Fibroblast of skin of right biceps (primary cell): ENCODE data around the gene PGK1.
"Not testable (repeated sequence)": the region's sequence is repeated elsewhere in the genome, so short reads cannot be mapped to it uniquely, and the experiment has no call there.

Source experiments
- DNase-seq: peaks from one replicate; pipeline ENCODE4 v3.0.0-alpha.2; 2013

PGK1 gene

DNA sequence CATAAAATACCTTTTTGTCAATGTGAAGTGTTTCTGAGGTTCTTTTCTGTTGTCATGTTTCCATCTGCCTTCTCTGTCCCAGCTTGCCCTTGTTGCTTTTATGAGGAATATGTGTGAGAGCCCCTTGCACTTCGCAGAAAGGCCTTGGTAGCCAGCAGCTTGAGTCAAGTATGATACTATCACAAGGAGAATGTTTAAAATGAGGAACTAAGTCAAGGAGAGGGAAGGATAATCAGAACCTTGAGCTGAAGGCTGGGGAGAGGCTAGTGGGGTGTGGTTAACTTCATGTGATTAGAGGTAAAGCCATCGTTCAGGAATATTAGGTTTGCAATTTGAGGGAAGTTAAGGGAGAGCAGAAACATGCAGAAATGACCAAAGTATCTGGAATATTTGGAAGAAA lies 12.7 kb downstream of the PGK1 start:
- no peak for DNase-seq

DNA sequence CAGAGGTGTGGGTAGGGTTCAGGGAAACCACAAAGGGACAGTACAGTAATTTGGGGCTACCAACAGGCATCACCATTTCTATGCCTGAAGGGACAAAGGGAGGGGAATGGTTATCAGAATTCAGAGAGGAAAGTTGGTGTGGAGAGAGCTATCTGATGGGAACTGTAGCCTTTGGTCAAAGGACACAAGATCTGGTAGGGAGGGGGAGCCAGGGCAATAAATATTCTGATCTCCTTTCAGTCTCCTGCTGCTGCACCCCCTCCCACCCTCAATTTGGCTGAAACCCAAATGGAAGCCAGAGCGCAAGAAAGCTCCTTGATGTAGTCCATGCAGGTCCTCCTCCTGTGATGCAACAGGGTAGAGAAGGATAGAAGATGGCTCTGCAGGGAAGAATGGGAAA lies 14.6 kb downstream of the PGK1 start:
- no peak for DNase-seq

DNA sequence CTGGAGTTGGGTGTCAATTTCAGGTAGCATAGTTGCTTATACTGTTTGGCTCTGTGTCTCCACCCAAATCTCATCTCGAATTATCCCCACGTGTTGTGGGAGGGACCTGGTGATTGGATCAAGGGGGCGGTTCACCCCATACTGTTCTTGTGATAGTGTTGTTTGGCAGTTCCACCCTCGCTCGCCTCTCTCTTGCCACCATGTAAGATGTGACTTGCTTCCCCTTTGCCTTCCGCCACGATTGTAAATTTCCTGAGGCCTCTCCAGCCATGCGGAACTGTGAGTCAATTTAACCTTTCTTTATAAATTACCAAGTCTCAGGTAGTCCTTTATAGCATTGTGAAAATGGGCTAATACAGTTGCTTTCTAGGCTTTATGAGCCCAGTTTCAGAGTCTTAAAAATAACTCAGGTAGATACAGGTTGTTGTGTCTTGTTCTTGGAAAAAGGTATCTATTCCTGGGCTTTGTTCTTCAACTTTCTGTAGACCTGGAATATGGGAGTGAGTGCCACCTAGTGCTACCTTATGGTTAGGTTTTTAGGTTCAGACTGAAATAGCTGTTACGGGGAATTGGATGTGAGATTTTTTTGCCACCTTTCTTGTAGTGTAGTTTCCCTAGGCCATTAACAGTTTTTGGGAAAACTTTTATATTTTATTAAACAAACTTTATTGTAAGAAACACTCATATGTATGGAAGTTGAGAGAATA lies 15.6 kb downstream of the PGK1 start:
- DNase-seq = no peak

DNA sequence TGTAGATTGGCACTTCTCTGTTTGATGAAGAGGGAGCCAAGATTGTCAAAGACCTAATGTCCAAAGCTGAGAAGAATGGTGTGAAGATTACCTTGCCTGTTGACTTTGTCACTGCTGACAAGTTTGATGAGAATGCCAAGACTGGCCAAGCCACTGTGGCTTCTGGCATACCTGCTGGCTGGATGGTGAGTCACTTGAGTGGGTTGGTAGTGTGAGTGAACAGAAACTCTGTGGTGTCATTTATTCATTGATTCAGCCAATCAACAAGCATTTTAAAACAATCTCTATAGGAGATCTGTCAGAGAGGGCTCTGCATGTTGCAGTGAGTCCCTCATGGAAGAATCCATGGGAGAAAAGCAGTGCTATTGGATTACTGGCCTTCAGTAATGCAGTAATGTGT lies 19.1 kb downstream of the PGK1 start:
- peak; percentile 39 for DNase-seq

DNA sequence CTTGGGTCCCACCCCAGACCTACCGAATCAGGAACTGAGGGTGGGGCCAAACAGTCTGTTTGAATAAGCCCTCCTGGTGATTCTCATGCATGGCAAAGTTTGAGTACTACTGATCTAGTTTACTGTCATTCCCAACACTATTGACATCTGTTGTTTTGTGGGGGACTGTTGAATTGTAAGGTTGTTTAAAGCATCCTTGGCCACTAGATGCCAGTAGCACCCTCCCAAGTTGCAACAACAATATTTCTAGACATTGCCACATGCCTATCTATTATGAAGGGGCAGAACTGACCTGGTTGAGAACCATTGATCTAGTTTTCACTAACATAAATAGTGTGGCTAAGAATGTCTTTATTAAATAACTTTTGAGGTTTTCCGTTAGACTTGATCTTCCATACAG lies 20.3 kb downstream of the PGK1 start:
- no peak for DNase-seq

DNA sequence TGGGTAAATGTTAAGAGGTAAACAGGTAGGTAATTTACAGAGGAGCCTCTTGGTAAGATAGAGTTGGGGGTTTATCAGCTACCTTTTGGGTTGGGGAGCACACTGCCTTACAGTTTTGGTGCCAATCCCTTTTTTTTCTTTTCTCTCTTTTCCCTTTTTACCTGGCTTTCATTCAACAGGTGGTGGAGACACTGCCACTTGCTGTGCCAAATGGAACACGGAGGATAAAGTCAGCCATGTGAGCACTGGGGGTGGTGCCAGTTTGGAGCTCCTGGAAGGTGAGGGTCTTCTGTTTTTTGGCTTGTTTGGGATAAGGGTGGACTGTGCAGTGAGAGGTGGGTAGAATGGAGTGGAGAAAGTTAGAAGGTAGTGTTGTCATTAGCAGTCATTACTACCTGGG lies 21.1 kb downstream of the PGK1 start:
- DNase-seq = no peak

DNA sequence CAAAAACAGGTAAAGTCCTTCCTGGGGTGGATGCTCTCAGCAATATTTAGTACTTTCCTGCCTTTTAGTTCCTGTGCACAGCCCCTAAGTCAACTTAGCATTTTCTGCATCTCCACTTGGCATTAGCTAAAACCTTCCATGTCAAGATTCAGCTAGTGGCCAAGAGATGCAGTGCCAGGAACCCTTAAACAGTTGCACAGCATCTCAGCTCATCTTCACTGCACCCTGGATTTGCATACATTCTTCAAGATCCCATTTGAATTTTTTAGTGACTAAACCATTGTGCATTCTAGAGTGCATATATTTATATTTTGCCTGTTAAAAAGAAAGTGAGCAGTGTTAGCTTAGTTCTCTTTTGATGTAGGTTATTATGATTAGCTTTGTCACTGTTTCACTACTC lies 21.7 kb downstream of the PGK1 start:
- DNase-seq = not testable (repeated sequence)

DNA sequence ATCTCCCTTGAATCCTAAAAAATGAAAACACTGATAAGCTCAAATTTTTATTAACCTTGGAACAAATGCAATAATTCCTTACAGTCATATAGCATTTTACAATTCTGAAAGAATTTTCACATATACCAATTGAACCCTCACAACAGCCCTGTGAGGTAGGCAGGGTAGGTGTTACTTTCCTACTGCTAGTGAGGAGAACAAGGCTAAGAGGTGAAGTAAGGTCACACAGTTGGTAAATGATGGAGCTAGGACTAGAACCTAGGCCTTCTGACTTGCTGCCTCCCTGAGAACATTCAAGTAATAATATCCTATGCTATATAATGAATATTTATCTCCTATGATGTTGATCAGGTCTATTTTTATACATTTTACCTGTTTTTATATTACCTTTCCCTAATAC lies 25.7 kb downstream of the PGK1 start:
- DNase-seq = no peak

DNA sequence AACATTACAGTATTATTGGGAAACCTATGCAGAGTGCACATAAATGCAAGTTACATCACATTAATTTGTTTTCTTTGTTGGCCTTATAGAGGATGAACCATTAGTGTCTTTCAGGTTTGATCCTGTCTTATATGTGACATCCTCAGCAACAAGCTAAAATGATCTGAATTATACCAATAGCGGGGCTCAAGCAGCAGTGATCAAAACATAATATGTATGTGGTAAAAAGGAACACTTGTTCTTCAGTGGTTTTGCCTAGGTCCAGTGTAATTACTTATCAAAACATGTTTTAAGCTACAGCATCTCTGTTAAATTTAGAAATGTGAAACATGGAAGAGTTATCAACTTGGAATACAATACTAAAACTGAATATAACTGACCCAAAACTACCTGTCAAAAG lies 26.3 kb downstream of the PGK1 start:
- DNase-seq = no peak

DNA sequence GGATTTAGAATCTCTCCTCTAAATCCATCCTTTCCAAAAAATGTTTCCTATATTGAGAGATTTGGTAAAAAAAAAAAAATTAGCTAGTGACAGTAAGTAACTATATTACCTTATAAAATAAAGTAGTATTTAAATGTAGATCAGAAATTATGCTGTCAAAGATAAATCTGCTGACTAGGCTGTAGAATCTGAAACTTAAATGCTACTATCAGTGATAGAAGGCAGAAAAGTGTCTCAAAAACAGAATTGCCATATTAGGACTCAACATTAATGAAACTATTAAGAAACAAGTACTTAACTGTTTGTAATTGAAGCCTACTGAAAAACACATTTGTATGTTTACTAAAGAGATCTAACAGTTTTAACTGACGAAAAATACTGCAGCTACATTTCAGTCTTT lies 27.1 kb downstream of the PGK1 start:
- DNase-seq = no peak

DNA sequence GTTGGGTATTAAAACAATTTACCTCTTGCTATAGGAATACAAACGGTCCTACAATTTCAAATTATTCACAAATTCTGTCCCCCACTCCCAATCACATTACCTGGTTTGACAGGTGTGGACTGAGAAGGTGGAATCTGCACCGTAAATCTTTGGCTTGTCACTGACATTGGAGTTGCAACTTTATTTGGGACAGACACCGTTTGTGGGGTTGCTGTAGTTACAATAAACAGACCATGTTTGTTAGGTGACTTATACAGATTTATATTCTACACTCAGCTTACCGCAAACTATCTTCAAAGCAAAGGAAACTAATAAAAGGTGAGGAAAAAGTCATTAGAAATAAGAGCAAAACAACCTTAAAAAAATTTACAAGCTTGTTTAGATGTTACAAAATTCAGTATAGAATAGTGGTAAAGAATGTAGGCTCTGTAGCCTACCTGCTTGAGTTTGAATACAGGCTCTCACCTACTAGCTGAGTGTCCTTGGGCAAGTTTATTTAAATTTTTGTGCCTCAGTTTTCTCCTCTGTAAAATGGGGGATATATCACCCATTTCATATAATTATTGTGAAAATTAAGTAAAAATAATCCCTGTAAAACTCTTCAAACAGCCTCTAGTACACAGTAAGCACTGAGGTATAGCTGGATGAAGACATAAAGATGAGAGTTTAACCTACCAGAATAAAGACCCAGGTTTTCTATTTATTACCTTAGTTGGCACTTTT lies 29.4 kb downstream of the PGK1 start:
- DNase-seq = no peak

DNA sequence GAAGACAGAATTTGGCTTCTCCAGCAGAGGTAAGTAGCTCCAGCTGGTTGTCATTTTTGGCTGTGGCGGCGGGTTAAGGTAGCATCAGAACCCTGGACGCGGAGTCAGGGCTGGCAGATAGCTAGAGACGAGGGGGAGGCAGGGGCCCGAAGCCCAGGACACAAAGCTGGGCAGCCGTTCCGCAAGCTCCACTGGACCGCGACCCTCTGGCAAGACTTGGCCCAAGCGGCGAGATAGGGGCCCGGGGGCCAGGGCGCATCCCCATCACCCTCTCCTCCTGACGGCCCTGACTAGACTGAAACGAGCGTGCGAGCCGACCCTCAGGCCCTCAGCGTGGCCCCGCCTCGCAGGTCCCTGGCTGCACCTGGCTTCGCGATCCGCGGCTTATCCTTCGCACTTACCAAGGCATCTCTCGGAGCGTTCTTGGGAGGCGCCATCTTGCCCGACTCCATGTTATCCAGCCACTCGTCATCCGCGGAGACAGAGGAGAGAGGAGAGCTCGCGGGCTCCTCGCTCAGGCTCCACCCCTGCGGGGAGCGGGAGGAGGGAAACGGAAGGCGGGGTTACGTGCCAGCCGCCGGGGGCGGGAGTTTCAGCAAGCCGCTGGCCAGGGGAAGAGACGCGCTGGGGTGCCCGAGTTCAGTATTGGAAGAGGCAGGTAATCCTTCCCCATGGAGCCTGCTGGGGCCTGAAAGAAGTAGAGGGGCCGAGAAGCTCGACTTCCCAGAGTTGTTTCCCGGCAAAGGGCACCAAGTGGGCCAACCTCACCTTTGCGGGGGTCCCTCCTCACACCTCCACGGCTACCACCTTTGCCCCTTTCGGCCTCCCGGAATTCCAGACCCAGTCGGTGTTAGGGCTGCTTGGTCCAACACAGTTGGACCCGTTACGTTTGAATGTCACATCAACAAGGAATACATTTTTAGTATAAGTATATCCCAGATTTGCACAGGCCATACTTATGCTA lies 35.4 kb downstream of the PGK1 start, which contains the start of gene TAF9B:
TAF9B (minus strand) TSS at position 491 of the 964 bp plus-strand sequence; CDS start at position 452, 39 bp downstream.
- peak; percentile 83 for DNase-seq

DNA sequence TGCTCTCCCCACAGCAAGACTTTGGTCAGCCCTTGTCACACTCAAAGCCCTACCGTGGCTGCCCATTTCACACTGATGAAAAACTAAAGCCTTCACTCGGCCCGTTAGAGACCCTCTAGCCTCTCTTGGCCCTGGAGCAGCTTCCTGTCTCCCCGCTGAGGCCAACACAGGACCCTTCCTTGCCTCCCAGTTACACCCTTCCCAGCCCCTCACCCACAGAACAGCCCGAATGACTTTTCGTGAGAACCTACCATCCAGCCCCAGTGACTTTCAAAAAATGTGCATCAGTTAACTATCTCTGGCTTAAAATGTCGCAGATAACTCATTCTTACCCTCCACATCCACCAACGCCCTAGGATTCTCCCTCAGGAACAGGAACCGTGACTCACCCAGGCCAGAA lies 36.2 kb downstream of the PGK1 start:
- DNase-seq = no peak

DNA sequence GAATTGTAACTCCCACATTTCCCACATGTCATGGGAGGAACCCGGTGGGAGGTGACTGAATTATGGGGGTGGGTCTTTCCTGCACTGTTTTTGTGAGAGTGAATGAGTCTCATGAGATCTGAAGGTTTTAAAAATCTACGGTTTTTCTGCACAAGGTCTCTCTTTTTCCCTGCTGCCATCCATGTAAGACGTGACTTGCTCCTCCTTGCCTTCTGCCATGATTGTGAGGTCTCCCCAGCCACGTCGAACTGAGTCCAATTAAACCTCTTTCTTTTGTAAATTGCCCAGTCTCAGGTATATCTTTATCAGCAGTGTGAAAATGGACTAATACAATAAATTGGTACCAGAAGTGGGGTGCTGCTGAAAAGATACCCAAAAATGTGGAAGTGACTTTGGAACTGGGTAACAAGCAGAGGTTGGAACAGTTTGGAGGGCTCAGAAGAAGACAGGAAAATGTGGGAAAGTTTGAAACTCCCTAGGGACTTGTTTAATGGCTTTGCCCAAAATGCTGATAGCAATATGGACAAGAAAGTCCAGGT lies 43.0 kb downstream of the PGK1 start:
- DNase-seq = not testable (repeated sequence)

DNA sequence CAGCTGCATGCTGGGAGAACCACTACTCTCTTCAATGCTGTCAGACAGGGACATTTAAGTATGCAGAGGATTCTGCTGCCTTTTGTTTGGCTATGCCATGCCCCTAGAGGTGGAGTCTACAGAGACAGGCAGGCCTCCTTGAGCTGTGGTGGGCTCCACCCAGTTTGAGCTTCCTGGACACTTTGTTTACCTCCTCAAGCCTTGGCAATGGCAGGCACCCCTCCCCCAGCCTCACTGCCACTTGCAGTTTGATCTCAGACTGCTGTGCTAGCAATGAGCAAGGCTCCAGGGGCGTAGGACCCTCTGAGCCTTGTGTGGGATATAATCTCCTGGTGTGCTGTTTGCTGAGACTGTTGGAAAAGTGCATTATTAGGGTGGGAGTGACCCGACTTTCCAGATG lies 53.3 kb downstream of the PGK1 start:
- not testable (repeated sequence) for DNase-seq

DNA sequence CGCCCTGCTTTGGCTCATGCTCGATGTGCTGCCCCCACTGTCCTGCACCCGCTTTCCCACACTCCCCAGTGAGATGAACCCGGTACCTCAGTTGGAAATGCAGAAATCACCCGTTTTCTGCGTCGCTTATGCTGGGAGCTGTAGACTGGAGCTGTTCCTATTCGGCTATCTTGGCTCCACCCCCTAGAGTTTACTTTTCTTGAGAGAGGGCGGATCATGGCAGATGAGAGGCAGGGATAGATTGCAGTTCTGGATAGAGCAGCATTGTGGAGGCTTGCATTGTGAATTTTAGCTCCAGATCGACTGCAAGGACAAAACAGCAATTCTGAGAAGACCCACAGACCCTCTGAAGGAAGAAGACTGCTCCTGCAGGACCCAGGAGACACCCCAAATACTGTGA lies 53.8 kb downstream of the PGK1 start:
- not testable (repeated sequence) for DNase-seq

DNA sequence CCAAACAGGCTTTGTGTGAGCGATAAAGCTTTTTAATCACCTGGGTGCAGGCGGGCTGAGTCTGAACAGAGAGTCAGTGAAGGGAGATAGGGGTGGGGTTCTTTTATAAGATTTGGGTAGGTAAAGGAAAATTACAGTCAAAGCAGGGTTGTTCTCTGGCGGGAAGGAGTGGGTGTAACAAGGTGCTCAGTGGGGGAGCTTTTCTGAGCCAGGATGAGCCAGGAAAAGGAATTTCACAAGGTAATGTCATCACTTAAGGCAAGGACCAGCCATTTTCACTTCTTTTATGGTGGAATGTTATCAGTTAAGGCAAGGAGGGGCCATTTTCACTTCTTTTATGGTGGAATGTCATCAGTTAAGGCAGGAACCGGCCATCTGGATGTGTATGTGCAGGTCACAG lies 56.7 kb downstream of the PGK1 start:
- not testable (repeated sequence) for DNase-seq

DNA sequence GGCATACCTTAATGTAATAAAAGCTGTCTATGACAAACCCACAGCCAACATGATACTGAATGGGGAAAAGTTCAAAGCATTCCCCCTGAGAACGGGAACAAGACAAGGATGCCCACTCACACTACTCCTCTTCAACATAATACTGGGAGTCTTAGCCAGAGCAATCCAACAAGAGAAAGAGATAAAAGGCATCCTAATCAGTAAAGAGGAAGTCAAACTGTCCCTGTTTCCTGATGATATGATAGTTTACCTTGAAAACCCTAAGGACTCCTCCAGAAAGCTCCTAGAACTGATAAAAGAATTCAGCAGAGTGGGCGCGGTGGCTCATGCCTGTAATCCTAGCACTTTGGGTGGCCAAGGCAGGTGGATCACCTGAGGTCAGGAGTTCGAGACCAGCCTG lies 59.1 kb downstream of the PGK1 start:
- not testable (repeated sequence) for DNase-seq

DNA sequence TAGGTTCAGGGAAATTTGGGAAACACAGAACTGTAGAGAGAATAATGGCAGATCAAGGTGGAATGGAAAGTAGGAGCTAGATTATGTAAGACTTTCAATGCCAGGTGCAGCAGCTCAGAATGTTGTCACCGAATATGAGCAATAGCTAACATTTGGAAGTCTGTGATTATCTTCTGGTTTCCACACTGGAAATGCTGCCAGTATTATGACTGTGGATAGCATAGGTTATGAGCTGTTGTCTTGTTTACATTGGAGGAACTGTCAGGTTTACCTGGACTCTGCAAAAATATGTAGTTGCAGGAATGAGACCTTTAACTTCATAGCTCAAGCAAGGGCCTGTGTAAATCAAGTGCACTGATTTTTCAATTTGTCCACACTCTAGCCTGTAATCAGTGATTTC lies 61.4 kb downstream of the PGK1 start:
- no peak for DNase-seq

DNA sequence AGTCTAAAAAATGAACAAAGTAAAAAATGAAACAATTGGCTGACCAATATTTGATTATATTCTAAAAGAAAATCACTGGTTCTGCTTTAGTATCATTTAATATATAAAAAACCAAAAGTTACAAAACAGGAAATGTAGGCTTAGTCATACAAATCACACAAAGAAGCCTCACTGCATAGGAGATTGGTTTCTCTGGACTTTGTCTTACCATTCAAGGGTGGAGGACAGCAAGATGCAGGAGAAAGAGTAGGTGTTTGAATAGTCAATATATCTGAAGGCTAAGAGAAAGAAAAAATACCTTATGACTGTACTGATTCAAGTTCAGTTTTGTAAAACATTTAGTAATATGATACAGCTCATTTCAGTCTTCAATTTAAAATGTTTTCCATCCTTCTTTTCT lies 64.0 kb downstream of the PGK1 start:
- DNase-seq = no peak
